Caco-2 (cell line): ENCODE results near the gene TBXAS1. TPM values are rescaled to one million over a fixed set of nuclear protein-coding genes. Genes with fewer than 3 reads are reported as not detected.

Experiments
- BruUV-seq: library from RNA; stranded (reverse); fragments of 400-500 nt; replicated peaks from 2 replicates; lab custom pipeline; 2021; lab: Mats Ljungman, UMichigan
- CTCF ChIA-PET: fragments of 300-600 bp; sonication (Branson Sonifier 250); formaldehyde crosslinking; loops from one replicate; lab custom pipeline; 2022; ENCODE audit warnings: antibody characterized with exemption; lab: Charles Lee
- POLR2A ChIA-PET: fragments of 300-600 bp; sonication (Branson Sonifier 250); formaldehyde crosslinking; loops from one replicate; lab custom pipeline; 2022; ENCODE audit warnings: antibody characterized with exemption; lab: Charles Lee
- DNase-seq, 2 experiments: peaks; one replicate each; pipeline versions ENCODE4 v3.0.0 to v3.0.0-alpha.2; 2020 to 2022
- H3K27me3 ChIP-seq: replicated peaks from 2 replicates; pipeline ENCODE4 v1.6.0; 2011; ENCODE audit warnings: low read length; ENCODE audit not compliant: control insufficient read depth, insufficient read depth
- H3K36me3 ChIP-seq: 2 replicates; pipeline ENCODE4 v1.5.1; 2011; ENCODE audit warnings: low read length; ENCODE audit not compliant: control insufficient read depth, insufficient read depth
- H3K4me1 ChIP-seq: fragments of 250-450 bp; sonication (Bioruptor Pico); 2 replicates; pipeline ENCODE4 v1.5.1; 2020; ENCODE audit warnings: mild to moderate bottlenecking
- H3K4me3 ChIP-seq: 2 replicates; pipeline ENCODE4 v1.5.1; 2011; ENCODE audit warnings: low read depth, mild to moderate bottlenecking, control low read depth, low read length
- H3K9me3 ChIP-seq: fragments of 250-450 bp; sonication (Bioruptor Pico); 2 replicates; pipeline ENCODE4 v1.5.1; 2020; ENCODE audit warnings: mild to moderate bottlenecking, moderate library complexity
- H3K27ac Mint-ChIP-seq: one replicate; pipeline ENCODE4 v1.8.0; 2022; ENCODE audit warnings: mixed read lengths; ENCODE audit not compliant: unreplicated experiment
- H3K27me3 Mint-ChIP-seq: one replicate; pipeline ENCODE4 v1.8.0; 2022; ENCODE audit warnings: mixed read lengths; ENCODE audit not compliant: insufficient read depth, unreplicated experiment
- H3K36me3 Mint-ChIP-seq: one replicate; pipeline ENCODE4 v1.8.0; 2022; ENCODE audit warnings: mild to moderate bottlenecking, mixed read lengths; ENCODE audit not compliant: insufficient read depth, unreplicated experiment
- H3K4me1 Mint-ChIP-seq: one replicate; pipeline ENCODE4 v1.8.0; 2022; ENCODE audit warnings: low read depth, mixed read lengths; ENCODE audit not compliant: unreplicated experiment
- H3K4me3 Mint-ChIP-seq: one replicate; pipeline ENCODE4 v1.8.0; 2022; ENCODE audit warnings: mild to moderate bottlenecking, moderate library complexity, mixed read lengths; ENCODE audit not compliant: unreplicated experiment
- H3K9me3 Mint-ChIP-seq: one replicate; pipeline ENCODE4 v1.8.0; 2022; ENCODE audit warnings: mixed read lengths; ENCODE audit not compliant: unreplicated experiment
- CTCF ChIP-seq, 2 experiments: fragments of 200-600 bp in 1 of 2; IDR thresholded peaks; 1 replicate in 1 of 2; 2 replicates in 1 of 2; pipeline versions ENCODE4 v1.5.1 to v1.8.0; 2011 to 2022; ENCODE audit warnings: antibody characterized with exemption in 1 of 2, control low read depth in 1 of 2, inconsistent platforms in 1 of 2, low read depth in 1 of 2, low read length in 1 of 2, mild to moderate bottlenecking in 1 of 2, moderate library complexity in 1 of 2; ENCODE audit not compliant: insufficient read depth in 1 of 2, severe bottlenecking in 1 of 2, unreplicated experiment in 1 of 2
- intact Hi-C: fragments of 100-400 bp; cut with micrococcal nuclease; formaldehyde crosslinking; loops from one replicate; pipeline ENCODE4 v1.10.0; 2022; ENCODE audit not compliant: unreplicated experiment
- total RNA-seq: library from RNA; stranded (reverse); gene quantifications from 2 replicates; pipeline ENCODE4 v1.2.3, GENCODE V29; 2022

The TBXAS1 gene
- total RNA-seq, 1 experiment from 2014 or later: 1.6 TPM

DNA sequence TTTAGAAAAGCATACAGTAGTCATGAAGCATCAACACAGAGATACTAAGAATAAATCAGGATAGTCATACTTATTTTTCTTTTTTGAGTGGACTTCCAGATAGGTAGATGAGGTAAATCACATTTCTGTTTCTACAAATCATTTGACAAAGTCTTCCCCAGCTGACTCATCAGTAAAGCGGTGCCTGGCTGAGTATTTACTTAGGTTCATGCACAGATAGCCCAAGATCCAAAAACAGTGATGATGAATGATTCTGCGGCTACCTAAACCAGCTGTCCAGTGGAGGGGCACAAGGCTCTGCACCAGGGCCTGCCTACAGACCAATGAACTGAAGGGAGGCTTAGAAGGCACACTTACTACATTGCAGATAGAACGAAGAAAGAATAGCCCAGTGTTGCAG, 120.6 kb downstream of the TBXAS1 start:
- Mint-ChIP-seq H3K27me3 (no peaks in the 10 kb centered on the region), H3K36me3 (no peaks in the 10 kb centered on the region), H3K9me3 (no peaks in the 10 kb centered on the region), H3K27ac (no peak overlapping the region), H3K4me1 (peaks cover 5% of the 10 kb centered on the region), H3K4me3 (no peak overlapping the region)
- CTCF ChIA-PET: no interaction called here
- H3K4me1 ChIP-seq: 0 out of 2 replicates have a peak, but pooled peaks cover 4% of the 10 kb centered on the region
- POLR2A ChIA-PET: no interaction called here
- H3K36me3 ChIP-seq: no peaks in the 10 kb centered on the region
- no peaks in the 10 kb centered on the region for H3K9me3 ChIP-seq
- no peak for DNase-seq
- intact Hi-C loops: no loop called here
- no TSS peak for BruUV-seq
- TF ChIP-seq CTCF (IDR thresholded peaks at IDR 0.05; ENCODE audit: insufficient read depth in 1 of 2, low read depth in 1 of 2, low read length in 1 of 2, severe bottlenecking in 1 of 2, unreplicated experiment in 1 of 2): no peak
- H3K27me3 ChIP-seq: no peaks in the 10 kb centered on the region
- no peak overlapping the region for H3K4me3 ChIP-seq

DNA sequence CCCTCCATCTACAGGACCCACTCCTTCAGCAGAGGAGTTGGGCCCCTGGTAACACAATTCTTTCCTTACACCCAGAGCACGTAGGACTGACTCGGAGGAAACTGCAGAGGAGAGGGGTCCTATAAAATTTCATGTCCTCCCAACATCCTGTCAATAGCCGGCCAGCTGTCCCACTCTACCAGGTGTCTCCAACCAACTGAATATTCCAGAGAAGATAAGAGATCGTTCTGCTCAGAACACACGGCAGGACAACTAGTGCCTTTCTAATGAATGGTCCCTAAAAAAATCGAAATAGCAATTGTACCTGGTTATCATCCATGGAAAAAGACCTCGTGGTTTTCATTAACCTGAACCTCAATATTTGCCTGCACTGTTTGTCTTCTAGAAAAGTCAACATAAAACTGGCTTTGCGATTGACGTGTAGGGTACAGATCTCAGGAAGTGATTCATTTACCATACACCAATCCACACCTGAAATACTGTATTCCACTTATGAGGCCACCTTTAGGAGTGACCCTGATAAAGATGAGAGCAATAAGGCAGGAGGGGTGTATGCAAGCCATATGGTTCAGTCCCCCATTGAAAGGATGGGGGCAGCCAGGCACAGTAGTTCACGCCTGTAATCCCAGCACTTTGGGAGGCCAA, 121.9 kb downstream of the TBXAS1 start:
- H3K4me3 ChIP-seq: no peak overlapping the region
- Mint-ChIP-seq H3K36me3 (no peaks in the 10 kb centered on the region), H3K27me3 (no peaks in the 10 kb centered on the region)

GRCh38 chr7:139953229-139953628, 124.2 kb downstream of the TBXAS1 start:
- intact Hi-C loops: no loop called here
- H3K4me1 Mint-ChIP-seq: peaks cover 5% of the 10 kb centered on the region
- no peak overlapping the region for H3K4me3 Mint-ChIP-seq
- no peak for TF ChIP-seq CTCF (IDR thresholded peaks at IDR 0.05; ENCODE audit: insufficient read depth in 1 of 2, low read depth in 1 of 2, low read length in 1 of 2, severe bottlenecking in 1 of 2, unreplicated experiment in 1 of 2)
- H3K9me3 ChIP-seq: no peaks in the 10 kb centered on the region
- POLR2A ChIA-PET: no interaction called here
- CTCF ChIA-PET: interaction anchor here (0.9 to 1.0 kb wide), 2 partner anchors 39 to 351 kb away, joined by 3 read pairs; no protein-coding TSS in a partner anchor
- H3K9me3 Mint-ChIP-seq: no peaks in the 10 kb centered on the region
- 0 out of 2 replicates have a peak, but pooled peaks cover 4% of the 10 kb centered on the region for H3K4me1 ChIP-seq
- DNase-seq: no peak
- H3K36me3 ChIP-seq: no peaks in the 10 kb centered on the region
- no peaks in the 10 kb centered on the region for H3K27me3 Mint-ChIP-seq
- H3K27ac Mint-ChIP-seq: no peak overlapping the region
- no peaks in the 10 kb centered on the region for H3K36me3 Mint-ChIP-seq
- H3K27me3 ChIP-seq: no peaks in the 10 kb centered on the region
- BruUV-seq: no TSS peak
- H3K4me3 ChIP-seq: no peak overlapping the region

More for the DNA sequence above, 121.9 kb downstream of the TBXAS1 start:
- Mint-ChIP-seq H3K4me1 (peaks cover 5% of the 10 kb centered on the region), H3K4me3 (no peak overlapping the region), H3K27ac (no peak overlapping the region), H3K9me3 (no peaks in the 10 kb centered on the region)
- H3K36me3 ChIP-seq: no peaks in the 10 kb centered on the region
- H3K4me1 ChIP-seq: 0 out of 2 replicates have a peak, but pooled peaks cover 4% of the 10 kb centered on the region
- ChIA-PET CTCF (no interaction called here), POLR2A (no interaction called here)
- no peaks in the 10 kb centered on the region for H3K27me3 ChIP-seq
- TF ChIP-seq CTCF (IDR thresholded peaks at IDR 0.05; ENCODE audit: insufficient read depth in 1 of 2, low read depth in 1 of 2, low read length in 1 of 2, severe bottlenecking in 1 of 2, unreplicated experiment in 1 of 2): no peak
- no TSS peak for BruUV-seq
- H3K9me3 ChIP-seq: no peaks in the 10 kb centered on the region
- no peak for DNase-seq
- intact Hi-C loops: no loop called here
